Stimulated activated CD4-positive, alpha-beta T cell treated with anti-CD3 and anti-CD28 coated beads, TNF-alpha, amount 100 ng/mL, for 48 hours (primary cell): ENCODE results near the gene PACS1.
"Not testable (repeated sequence)": the region's sequence is repeated elsewhere in the genome, so short reads cannot be mapped to it uniquely, and the experiment has no call there.

Experiments
- DNase-seq, 3 donors: peaks; one replicate each; pipeline ENCODE4 v3.0.0-alpha.2; 2020; ENCODE audit warnings: low read depth in 3 of 3

Gene PACS1

DNA sequence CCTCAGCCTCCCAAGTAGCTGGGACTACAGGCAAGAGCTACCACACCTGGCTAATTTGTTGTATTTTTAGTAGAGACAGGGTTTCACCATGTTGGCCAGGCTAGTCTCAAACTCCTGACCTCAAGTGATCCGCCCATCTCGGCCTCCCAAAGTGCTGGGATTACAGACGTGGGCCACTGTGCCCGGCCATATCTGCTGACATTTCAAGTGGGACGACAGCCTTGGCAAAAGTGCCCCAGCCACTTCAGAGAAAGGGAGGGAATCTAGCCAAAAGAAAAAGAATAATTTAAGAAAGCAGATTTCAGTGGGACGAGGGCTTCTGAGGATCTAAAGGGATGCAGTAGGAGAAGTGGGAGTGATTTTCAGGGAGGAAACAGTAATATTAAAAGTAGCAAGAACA, 183.0 kb downstream of the PACS1 start:
- DNase-seq, result not testable (repeated sequence)

DNA sequence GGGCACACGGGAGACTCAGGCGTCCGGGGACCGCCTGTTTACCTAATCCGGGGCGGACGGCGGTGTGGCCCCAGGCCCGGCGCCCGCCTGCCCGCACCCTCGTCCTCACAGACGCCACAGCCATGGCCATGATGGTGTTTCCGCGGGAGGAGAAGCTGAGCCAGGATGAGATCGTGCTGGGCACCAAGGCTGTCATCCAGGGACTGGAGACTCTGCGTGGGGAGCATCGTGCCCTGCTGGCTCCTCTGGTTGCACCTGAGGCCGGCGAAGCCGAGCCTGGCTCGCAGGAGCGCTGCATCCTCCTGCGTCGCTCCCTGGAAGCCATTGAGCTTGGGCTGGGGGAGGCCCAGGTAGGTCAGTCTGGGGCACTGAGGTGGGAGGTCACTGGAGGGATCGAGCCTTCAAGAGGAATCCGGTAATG, 188.4 kb downstream of the PACS1 start:
- no peak for DNase-seq

DNA sequence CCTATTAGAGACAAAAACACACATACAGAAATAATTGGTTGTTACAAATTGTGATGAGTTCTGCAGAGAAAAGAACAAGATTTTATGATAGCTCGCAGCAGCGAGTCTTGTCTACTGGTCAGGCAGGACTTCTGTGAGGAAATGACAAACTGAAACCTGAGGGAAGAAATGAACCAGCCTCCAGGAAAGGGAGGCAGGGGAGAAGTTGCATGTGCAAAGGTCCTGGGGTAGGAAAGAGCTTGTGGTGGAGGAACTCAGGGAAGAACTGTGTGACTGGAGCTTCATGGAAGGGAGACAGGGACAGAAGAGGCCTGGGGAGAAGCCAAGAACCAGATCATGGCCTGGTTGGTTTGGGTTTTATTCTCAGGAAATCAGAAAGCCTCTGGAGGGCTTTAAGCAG, 189.2 kb downstream of the PACS1 start:
- DNase-seq, result no peak

DNA sequence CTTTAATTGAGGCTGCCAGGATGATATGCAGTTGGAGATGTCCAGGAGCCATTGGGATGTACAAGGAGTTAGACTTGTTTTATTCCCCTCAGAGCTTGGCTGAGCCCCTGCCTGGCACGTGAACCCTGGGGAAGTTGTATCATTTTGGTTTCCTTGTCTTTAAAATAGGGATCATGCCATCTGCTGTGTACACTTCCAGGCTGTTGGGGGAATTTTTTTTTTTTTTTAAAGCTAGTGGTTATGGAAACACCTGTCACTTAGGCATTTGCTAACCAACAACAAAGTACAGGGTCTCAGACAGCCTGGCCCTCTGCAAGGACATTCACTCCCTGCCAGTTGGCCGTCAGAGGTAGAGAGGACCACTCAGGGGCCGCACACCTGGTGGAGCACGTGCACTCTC, 189.9 kb downstream of the PACS1 start:
- no peak for DNase-seq

DNA sequence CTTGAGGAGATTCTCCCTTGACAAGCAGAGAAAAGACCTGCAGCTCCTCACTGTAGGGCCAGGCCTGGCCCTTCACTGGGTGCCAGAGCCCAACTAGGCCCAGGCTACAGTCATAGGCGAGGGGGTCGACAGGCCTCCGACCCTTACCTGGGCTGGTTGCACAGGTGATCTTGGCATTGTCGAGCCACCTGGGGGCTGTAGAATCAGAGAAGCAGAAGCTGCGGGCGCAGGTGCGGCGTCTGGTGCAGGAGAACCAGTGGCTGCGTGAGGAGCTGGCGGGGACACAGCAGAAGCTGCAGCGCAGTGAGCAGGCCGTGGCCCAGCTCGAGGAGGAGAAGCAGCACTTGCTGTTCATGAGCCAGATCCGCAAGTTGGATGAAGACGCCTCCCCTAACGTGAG, 191.5 kb downstream of the PACS1 start:
- DNase-seq, result no peak

DNA sequence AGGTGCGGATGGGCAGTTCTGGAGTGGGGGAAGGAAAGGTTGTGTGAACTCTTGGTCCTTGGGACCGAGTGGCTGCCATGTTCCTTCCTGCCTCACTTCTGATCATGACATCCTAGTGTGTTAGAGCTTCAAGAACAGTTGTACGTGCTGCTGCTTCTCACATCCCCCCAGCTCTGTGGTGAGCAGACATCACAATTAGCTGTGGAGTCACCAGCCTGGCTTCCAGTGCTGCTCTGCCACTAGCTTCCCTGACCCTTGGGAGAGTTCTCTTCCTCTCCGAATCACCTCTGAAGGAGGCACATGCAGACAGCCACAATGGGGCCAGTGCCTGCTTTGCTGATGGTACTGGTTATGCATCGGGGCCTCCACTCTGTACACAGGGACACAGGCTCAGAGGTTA, 192.1 kb downstream of the PACS1 start:
- DNase-seq, result no peak

DNA sequence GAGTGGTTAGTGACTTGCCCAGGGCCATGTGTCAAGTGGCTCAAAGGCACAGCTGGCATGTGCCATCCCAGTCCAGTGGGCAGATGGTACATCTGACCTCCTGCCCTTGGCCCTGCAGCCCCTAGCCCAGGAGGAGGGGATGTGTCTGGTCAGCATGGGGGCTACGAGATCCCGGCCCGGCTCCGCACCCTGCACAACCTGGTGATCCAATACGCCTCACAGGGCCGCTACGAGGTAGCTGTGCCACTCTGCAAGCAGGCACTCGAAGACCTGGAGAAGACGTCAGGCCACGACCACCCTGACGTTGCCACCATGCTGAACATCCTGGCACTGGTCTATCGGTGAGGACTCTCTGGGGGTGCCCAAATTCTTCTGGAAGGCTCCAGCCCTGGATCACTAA, 192.6 kb downstream of the PACS1 start:
- DNase-seq, result no peak

DNA sequence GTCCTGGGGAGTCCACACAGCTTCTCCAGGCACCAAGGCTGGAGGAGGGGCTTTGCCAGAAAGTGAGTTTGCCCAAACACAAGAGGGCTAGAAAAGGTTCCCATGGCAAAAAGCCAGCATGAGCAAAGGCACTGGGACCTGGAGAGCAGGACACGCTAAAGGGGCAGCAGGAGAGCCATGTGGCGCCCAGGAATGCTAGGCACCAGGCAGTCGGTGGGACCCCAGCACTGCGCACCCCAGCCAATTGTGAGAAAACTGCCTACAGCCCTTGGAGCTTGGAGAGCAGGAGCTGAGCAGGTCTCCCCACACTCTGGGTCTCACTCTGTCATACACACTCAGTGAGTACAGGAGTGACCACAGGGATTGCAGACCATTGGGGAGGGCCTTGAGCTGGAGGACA, 193.2 kb downstream of the PACS1 start:
- no peak for DNase-seq

DNA sequence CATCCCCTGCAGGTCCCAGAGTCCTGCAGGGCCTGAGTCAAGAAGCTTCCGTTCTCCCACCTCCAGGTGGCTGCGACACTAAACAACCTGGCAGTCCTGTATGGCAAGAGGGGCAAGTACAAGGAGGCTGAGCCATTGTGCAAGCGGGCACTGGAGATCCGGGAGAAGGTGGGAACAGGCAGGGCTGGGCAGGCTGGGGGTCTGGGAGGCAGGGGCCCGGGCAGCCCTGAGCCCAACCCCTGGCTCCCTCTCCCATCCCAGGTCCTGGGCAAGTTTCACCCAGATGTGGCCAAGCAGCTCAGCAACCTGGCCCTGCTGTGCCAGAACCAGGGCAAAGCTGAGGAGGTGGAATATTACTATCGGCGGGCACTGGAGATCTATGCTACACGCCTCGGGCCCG, 193.7 kb downstream of the PACS1 start:
- DNase-seq, result no peak

DNA sequence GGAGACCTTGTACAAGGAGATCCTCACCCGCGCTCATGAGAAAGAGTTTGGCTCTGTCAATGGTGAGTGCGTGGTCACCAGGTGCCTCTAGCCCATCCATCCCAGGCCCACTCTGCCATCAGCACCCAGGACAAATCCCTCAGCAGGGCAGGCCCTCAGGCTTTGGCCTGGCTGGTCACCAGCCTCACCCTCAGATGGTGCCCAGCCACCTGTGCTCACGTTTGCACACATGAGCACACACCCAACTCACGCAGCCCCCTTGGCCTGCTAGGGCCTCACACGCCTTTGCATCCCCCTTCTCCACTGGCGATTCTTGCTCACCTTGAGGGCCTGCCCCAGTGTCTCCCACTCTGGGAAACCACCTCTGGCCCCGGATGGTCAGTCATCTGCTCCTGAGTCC, 194.3 kb downstream of the PACS1 start:
- DNase-seq, result no peak

DNA sequence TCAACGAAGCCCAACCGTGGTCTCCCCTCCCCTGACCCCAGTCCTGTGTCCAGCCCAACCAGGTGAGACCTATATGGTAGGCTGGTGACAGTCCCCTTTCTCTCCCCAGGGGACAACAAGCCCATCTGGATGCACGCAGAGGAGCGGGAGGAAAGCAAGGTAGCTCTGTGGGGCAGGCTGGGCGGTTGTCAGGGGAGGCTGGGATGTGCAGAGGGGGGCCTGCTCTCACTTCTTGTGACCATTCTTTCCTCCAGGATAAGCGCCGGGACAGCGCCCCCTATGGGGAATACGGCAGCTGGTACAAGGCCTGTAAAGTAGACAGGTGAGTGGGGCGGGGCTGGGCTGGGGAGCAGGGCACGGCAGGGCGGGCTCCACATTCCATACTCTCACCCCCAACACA, 194.8 kb downstream of the PACS1 start:
- DNase-seq, result peak in 1 of 3 donors; percentile 27

DNA sequence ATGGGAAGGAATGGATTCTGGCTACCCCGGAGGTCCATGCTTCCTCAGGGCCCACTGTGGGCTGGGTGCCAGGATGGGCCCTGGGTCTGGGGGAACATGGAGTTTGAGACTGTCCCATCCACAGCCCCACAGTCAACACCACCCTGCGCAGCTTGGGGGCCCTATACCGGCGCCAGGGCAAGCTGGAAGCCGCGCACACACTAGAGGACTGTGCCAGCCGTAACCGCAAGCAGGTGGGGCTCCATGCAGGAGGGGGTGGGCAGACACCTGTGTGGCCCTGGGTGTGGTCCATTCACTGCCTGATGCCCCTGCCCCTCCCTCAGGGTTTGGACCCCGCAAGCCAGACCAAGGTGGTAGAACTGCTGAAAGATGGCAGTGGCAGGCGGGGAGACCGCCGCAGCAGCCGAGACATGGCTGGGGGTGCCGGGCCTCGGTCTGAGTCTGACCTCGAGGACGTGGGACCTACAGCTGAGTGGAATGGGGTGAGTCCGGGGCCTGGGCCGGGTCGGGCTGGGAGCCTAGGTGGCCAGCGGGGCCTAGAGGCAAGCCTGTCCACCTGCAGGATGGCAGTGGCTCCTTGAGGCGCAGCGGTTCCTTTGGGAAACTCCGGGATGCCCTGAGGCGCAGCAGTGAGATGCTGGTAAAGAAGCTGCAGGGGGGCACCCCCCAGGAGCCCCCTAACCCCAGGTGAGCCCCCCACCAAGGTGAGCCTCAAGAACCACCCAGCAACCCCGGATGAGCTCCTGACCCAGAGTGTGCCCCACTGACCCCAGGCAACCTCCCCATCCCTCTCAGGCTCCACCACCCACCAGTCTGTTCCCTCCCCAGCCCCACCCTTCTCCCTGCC, 195.7 kb downstream of the PACS1 start:
- no peak for DNase-seq

DNA sequence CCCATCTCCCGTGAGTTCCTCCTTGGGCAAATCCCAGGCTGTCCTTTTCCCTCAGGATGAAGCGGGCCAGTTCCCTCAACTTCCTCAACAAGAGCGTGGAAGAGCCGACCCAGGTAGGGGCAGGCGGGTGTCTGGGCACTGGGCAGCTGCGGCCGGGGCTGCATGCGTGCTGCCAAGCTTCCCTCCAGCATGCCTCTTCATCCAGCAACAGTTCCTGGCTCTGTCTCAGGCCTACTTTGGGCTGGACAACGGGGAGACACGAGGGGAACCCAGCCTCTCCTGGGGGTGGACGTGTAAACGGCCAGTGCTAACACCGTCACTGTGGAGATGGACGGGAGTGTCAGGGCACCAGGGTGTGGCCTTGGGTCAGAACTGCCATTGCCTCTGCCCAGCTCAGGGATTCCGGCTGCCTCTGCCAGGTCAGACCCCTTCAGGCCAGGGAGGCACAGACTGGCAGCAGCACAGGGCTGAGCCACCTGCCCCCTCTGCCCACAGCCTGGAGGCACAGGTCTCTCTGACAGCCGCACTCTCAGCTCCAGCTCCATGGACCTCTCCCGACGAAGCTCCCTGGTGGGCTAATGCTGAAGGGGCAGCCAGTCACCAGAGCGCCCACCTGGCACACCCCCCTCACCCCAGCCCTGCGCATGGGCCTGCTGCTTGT, 196.4 kb downstream of the PACS1 start:
- no peak for DNase-seq

DNA sequence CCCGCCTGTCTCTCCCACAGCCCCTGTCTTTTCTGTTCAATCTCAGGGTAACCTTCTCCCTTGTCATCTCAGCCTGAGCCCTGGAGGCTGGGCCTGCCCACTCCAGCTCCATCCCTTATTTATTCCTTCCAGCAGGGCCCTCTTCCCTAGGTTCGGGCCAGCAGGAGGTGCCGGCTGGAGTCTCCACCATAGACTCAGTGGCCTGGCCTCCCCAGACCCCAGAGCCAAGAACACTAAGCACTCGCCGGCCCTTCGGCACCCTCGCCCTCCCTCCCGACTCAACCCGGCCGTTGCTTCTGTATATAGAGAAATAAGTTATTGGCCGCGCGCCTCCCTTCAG, 196.9 kb downstream of the PACS1 start:
- DNase-seq, result no peak

DNA sequence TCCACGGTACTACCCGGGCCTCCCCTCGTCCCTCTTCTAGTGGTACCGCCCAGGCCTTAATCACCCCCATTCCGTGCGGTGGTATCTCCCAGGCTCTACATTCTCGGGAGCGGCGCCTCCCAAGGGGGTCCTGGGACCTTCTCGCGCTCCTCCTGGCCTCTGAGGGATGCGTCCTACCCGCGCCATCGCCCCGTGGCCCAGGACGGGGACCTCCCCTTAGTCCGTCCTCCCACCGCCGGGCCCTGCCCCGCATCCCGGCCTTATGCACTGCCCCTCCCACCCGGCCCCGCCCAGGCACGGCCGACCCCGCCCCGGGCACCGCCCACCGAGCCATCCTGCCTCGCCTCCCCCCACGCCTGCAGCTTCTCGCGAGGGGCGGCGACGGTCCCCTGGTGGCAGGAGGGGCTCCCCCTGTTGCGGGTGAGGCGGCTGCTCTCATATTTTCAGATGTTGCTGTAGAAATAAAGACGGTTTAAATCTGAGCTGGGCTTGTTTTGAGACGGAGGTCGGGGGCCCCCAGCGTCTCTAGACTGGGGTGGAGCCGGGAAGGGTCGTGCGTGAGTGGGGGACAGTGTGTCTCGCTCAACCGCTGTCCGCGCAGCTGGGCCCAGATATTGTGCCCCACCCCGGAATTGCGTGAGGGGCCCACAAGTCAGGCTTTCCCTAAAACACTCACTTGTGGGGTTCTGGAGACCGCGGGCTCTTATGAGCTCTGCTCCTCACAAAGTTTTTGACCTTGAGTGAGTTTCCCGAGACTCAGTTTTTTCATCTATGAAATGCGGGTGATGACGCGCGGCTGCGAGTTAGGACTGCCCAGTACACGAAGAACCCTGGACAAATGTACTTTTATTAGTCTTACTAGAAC, 197.5 kb downstream of the PACS1 start:
- DNase-seq, result peak; percentile 76 to 91 (median 80)

DNA sequence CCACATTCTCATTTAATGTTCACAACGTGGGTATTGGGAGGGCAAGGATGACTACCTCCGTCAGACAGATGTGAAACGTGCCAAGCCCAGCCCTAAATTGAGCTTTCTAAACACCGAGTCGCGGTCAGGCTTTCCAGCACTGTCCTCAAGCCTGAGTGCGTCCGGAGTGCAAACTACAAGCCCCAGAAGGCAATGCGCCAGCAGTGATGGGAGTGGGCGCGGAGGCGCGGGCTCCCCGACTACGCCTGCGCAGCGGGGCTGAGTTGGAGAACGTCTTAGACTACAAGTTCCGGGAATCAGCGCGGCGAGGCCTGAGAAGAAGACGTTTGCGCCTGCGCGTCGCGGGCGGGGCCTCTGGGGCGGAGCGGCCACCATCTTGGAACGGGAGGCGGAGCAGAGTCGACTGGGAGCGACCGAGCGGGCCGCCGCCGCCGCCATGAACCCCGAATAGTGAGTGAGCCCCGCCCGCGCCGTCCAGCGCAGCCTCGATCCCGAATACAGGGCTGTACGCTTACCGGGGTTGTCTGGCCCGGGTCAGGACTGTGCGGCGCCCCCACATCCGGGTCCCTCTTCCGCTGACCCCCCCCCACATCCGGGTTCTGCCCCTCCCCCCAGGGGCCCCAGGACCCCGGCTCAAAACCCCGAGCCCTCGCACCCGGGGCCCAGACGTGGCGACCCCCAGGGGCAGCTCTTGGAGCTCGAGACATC, 198.3 kb downstream of the PACS1 start, which contains the start of gene RAB1B:
TSS of gene RAB1B (plus strand) at position 396 of the 708 bp plus-strand sequence. CDS start at position 437, 41 bp downstream.
- peak; percentile 99 to 100 (median 99) for DNase-seq

DNA sequence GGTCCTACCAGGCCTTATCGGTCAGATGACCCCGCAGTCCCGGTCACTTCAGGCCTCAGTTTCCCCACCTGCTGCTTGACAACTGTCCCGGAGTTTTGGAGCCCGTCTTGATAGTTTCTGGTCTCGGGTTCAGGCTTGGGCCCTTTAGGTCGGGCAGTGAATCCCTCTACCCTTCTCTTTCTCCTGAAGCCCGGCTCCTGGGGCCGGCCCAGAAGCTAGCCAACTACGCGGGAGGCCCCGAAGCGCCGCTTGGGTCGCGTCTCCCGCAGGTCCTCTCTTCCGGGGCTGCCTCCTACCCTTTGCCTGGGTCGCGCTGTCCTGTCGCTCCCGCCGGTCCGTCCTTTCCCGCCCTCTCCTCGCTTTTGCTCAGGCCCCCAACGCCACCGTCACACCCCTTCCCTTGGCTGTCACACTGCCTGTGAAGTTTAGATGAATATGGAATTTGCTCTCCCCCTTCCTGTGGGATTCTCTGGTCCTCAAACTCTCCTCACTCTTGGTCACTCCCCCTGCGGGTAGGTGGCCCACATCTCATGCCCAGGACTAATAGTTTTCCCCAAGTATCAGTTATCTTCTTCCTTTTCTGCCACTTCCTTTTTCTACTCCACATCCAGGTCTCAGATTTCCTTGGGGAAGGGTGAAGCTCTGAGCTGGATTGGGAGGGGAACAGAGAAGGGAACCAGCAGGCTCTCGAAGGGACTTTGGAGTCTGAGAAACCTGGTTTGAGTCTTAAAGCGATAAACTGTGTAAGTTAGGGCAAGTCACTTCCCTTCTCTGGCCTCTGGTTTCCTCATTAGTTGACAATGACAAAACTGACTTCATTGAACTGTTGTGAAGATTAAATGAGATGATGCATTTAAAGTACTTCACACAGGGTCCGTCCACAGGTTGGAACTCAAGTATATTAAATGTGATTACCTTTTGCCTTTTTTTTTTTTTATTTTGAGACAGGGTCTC, 199.2 kb downstream of the PACS1 start:
- no peak for DNase-seq

DNA sequence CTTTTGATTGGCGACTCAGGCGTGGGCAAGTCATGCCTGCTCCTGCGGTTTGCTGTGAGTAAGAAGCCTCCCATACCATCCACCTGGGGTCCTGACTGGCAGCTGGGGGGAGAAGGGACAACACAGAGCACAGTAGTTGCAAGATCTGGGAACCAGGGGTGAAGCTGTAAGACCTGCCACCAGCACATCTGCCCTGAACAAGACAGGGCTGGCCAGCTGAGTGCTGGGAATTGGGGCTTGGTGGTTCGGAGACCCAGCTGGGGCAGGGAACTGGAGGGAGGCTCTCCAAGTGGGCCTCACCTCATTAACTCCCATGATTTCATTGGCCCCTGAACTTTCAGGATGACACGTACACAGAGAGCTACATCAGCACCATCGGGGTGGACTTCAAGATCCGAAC, 201.7 kb downstream of the PACS1 start:
- no peak for DNase-seq

DNA sequence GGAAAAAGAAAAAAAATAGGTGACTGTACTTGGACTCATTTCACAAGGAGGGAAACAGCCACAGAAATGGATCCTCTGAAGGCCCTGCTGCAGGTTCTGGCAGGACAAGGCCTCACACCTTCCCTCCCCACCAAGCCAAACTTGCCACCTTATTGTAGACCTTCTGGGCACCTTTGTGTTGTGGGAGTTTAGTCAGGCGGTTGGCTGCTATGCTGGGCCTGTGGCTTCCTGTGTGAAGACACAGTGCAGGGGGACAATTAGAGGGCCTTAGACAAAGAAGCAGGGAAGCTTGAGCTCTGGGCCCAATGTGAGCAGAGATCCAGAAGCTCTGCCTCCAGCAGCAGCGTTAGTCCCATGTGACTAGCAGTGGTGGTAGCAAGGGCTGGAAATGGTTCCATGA, 202.5 kb downstream of the PACS1 start:
- DNase-seq, result no peak

DNA sequence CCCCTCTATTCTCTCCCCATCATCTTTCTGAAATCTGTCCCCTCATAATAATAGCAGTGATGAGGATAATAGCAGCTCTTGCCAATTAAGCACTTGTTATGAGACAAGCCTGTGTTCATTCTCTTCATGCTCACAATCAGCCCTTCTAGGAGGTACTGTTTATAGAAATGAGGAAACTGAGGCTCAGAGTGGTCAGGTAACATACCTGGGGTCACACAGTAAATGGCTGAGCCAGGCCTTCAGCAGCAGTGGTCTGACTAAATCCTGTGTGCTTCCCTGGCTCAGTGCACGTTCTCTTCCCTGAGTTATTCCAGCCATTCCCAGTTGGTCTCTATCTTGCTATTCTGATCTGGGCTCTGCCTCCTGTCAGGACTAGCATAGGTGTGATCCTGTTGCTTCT, 204.1 kb downstream of the PACS1 start:
- DNase-seq, result no peak

DNA sequence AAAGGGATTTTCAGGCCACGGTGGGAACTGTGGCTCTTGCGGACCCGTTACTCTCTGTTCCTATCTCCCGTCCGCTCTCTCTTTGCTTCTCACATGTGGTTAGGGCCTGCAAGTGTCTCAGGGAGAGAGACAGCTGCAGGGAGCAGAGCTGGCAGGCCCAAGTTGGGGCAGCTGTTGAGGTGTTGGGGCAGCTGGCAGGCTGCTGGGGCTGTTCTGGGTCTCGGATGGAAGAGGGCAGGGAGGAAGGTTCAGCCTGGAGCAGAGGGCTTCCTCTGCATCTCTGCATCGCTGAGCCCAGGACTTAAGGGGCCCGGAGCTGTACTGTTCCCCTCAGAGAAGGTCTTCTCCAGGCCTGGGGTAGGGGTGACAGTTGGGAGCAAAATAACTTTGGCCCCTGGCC, 205.3 kb downstream of the PACS1 start:
- no peak for DNase-seq
